Measurements from ENCODE around the gene THADA. TPM values are rescaled to one million over a fixed set of nuclear protein-coding genes. Genes with fewer than 3 reads are reported as not detected.

Gene THADA
- total RNA-seq, 2 experiments from 2014 or later, result 31.2 to 32.3 TPM

GRCh38 chr2:43280994-43281393 lies 314.8 kb downstream of the THADA start:
- H4K20me1 ChIP-seq (ENCODE audit: insufficient read depth, low read length), result no peaks in the 10 kb centered on the region
- H3K4me1 ChIP-seq (ENCODE audit: insufficient read depth, low read length, poor library complexity, severe bottlenecking), result no peaks in the 10 kb centered on the region
- no peak for DNase-seq (ENCODE audit: low spot score)
- intact Hi-C loops (cut with micrococcal nuclease; ENCODE audit: unreplicated experiment), result no loop called here
- no peaks in the 10 kb centered on the region for H3K79me2 ChIP-seq (ENCODE audit: insufficient read depth, low read depth, low read length)
- no peaks in the 10 kb centered on the region for H3K9me2 ChIP-seq (ENCODE audit: insufficient read depth, low read length)
- ChIA-PET CTCF (ENCODE audit: unreplicated experiment) (no interaction called here), POLR2A (interaction anchor here (0.8 kb wide), 1 partner anchor 277 kb away, joined by 3 read pairs; no protein-coding TSS in a partner anchor)
- peaks cover 49% of the 10 kb centered on the region for H3K36me3 ChIP-seq (ENCODE audit: insufficient read depth, low read length)
- H3K9me3 ChIP-seq (ENCODE audit: low read length), result peaks cover 16% of the 10 kb centered on the region
- no peak overlapping the region for H3K4me3 ChIP-seq (ENCODE audit: low read depth, low read length, poor library complexity, severe bottlenecking)
- TF ChIP-seq EZH2phosphoT487 (IDR thresholded peaks at IDR 0.05; ENCODE audit: borderline replicate concordance, low read depth, low read length), result no peak
- TF ChIP-seq CTCF (conservative IDR thresholded peaks at IDR 0.05; ENCODE audit: low read length), result no peak
- H2AFZ ChIP-seq (ENCODE audit: low read length), result no peak overlapping the region
- BruUV-seq (replicated peaks), result no TSS peak
- no peak overlapping the region for H3K4me2 ChIP-seq (ENCODE audit: low read length)
- H3K27ac ChIP-seq (ENCODE audit: low read depth, low read length, poor library complexity, severe bottlenecking), result no peak overlapping the region

GRCh38 chr2:43279317-43279840 lies 316.5 kb downstream of the THADA start:
- H3K27ac ChIP-seq (ENCODE audit: low read depth, low read length, poor library complexity, severe bottlenecking), result no peak overlapping the region
- H3K36me3 ChIP-seq (ENCODE audit: insufficient read depth, low read length), result peaks cover 32% of the 10 kb centered on the region
- CTCF ChIA-PET (ENCODE audit: unreplicated experiment), result no interaction called here
- BruUV-seq (replicated peaks), result no TSS peak
- H3K4me1 ChIP-seq (ENCODE audit: insufficient read depth, low read length, poor library complexity, severe bottlenecking), result no peaks in the 10 kb centered on the region
- H3K4me3 ChIP-seq (ENCODE audit: low read depth, low read length, poor library complexity, severe bottlenecking), result no peak overlapping the region
- H3K4me2 ChIP-seq (ENCODE audit: low read length), result no peak overlapping the region
- DNase-seq (ENCODE audit: low spot score), result no peak
- intact Hi-C loops (cut with micrococcal nuclease; ENCODE audit: unreplicated experiment), result no loop called here
- no peak for TF ChIP-seq EZH2phosphoT487 (IDR thresholded peaks at IDR 0.05; ENCODE audit: borderline replicate concordance, low read depth, low read length)
- TF ChIP-seq CTCF (conservative IDR thresholded peaks at IDR 0.05; ENCODE audit: low read length), result no peak
- no peak overlapping the region for H2AFZ ChIP-seq (ENCODE audit: low read length)
- H3K79me2 ChIP-seq (ENCODE audit: insufficient read depth, low read depth, low read length), result no peaks in the 10 kb centered on the region
- H4K20me1 ChIP-seq (ENCODE audit: insufficient read depth, low read length), result no peaks in the 10 kb centered on the region
- POLR2A ChIA-PET, result no interaction called here
- no peaks in the 10 kb centered on the region for H3K9me2 ChIP-seq (ENCODE audit: insufficient read depth, low read length)
- H3K9me3 ChIP-seq (ENCODE audit: low read length), result peaks cover 6% of the 10 kb centered on the region; the same call in 1 of the 2 replicates

GRCh38 chr2:43278564-43279220 lies 317.1 kb downstream of the THADA start:
- H3K9me2 ChIP-seq (ENCODE audit: insufficient read depth, low read length), result no peaks in the 10 kb centered on the region
- no peak overlapping the region for H3K4me3 ChIP-seq (ENCODE audit: low read depth, low read length, poor library complexity, severe bottlenecking)
- no peak for TF ChIP-seq CTCF (conservative IDR thresholded peaks at IDR 0.05; ENCODE audit: low read length)
- no peak for TF ChIP-seq EZH2phosphoT487 (IDR thresholded peaks at IDR 0.05; ENCODE audit: borderline replicate concordance, low read depth, low read length)
- no peaks in the 10 kb centered on the region for H3K9me3 ChIP-seq (ENCODE audit: low read length)
- no peaks in the 10 kb centered on the region for H3K4me1 ChIP-seq (ENCODE audit: insufficient read depth, low read length, poor library complexity, severe bottlenecking)
- ChIA-PET CTCF (ENCODE audit: unreplicated experiment) (no interaction called here), POLR2A (interaction anchor here (0.7 kb wide), 1 partner anchor 313 kb away, joined by 3 read pairs; no protein-coding TSS in a partner anchor)
- no peak overlapping the region for H3K4me2 ChIP-seq (ENCODE audit: low read length)
- no peak for DNase-seq (ENCODE audit: low spot score)
- H3K79me2 ChIP-seq (ENCODE audit: insufficient read depth, low read depth, low read length), result no peaks in the 10 kb centered on the region
- H3K36me3 ChIP-seq (ENCODE audit: insufficient read depth, low read length), result peaks cover 26% of the 10 kb centered on the region
- no peak overlapping the region for H2AFZ ChIP-seq (ENCODE audit: low read length)
- no TSS peak for BruUV-seq (replicated peaks)
- no peak overlapping the region for H3K27ac ChIP-seq (ENCODE audit: low read depth, low read length, poor library complexity, severe bottlenecking)
- H4K20me1 ChIP-seq (ENCODE audit: insufficient read depth, low read length), result no peaks in the 10 kb centered on the region
- intact Hi-C loops (cut with micrococcal nuclease; ENCODE audit: unreplicated experiment), result no loop called here

Measured in OCI-LY7 (cell line).